GM19468 (cell line): Measurements from ENCODE around the gene LRRC19.
A peak's percentile ranks its signal among the peaks of the same experiment; 100 is the strongest.

Experiments
- ATAC-seq: cut with Tn5 transposase; IDR thresholded peaks from one replicate; pipeline ENCODE4 v1.9.1; 2021; ENCODE audit warnings: mild to moderate bottlenecking, moderate library complexity, moderate number of reproducible peaks; ENCODE audit not compliant: unreplicated experiment; ENCODE audit errors: extremely low read depth

The LRRC19 gene

GRCh38 chr9:26956860-26957233 lies 48.6 kb downstream of the LRRC19 start:
- ATAC-seq: no peak

- ATAC-seq: peak; percentile 100
These were observed 49.3 kb downstream of the LRRC19 start, which contains the start of gene IFT74 for GRCh38 chr9:26955921-26956859. Gene IFT74, plus strand, starts transcription at chr9:26956412. Its CDS starts 5,556 bp downstream, at chr9:26961968.

GRCh38 chr9:26955222-26955903 lies 50.1 kb downstream of the LRRC19 start:
- ATAC-seq: no peak

GRCh38 chr9:26954050-26954508 lies 51.4 kb downstream of the LRRC19 start:
- no peak for ATAC-seq

- ATAC-seq: no peak
These were observed 53.7 kb downstream of the LRRC19 start for GRCh38 chr9:26951794-26952193.

- no peak for ATAC-seq
These were observed 55.0 kb downstream of the LRRC19 start for GRCh38 chr9:26950521-26950920.

GRCh38 chr9:26949637-26950069 lies 55.8 kb downstream of the LRRC19 start:
- no peak for ATAC-seq

- no peak for ATAC-seq
These were observed 57.7 kb downstream of the LRRC19 start for GRCh38 chr9:26947736-26948135.

GRCh38 chr9:26946753-26947727 lies 58.4 kb downstream of the LRRC19 start, which contains the start of gene PLAA:
Gene PLAA, minus strand, starts transcription at chr9:26947242. Its CDS starts 197 bp downstream, at chr9:26947045.
- peak; percentile 97 for ATAC-seq

- no peak for ATAC-seq
These were observed 59.9 kb downstream of the LRRC19 start for GRCh38 chr9:26945591-26945990.
